ENCODE data around the gene PRG2.

The PRG2 gene

DNA sequence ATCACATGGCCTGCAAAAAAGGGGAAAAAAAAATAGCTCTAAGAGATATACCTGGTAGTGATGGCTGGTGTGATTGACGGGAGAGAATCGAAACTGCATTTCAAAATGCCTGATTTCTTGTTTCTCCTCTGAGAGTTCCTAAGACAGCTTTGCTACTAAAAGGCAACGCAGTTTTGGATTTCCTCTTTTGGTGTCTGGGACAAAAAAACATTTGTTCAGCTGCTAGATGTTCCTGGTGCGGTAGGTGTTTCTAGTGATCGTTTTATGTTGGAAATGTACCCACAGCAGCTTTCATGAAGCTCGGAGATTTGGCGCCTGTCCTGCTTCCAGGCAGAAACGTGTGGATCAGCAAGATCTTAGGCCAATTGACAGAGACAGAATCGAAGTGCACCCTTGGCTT, 34.2 kb downstream of the PRG2 start:
- no peaks in the 10 kb centered on the region for H3K9me3 Mint-ChIP-seq
- DNase-seq (ENCODE audit: low spot score in 2 of 2): no peak
- H3K36me3 Mint-ChIP-seq (ENCODE audit: insufficient read depth): no peaks in the 10 kb centered on the region

DNA sequence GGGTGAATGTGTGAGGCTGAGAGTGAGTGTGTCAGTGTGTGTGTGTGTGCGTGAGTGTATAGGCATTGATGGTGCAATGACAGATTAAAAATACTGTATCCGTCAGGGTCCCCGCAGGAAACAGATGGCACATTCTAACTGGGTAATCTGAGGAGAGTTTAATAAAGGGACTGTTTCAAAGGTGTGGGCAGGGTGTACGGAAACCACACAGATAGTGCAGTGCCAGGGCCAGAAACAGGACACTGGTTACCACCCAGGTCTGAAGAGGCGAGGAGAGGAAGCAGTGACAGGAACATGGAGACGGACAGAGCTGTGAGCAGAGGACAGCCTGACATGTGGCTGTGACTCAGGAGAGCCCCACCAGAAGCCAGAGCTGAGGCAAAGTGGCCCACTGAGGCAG, 35.8 kb downstream of the PRG2 start:
- DNase-seq (ENCODE audit: low spot score in 2 of 2) (no peak), ATAC-seq (replicated peaks; ENCODE audit: extremely low read depth, poor library complexity, severe bottlenecking) (no peak)
- Mint-ChIP-seq H3K9me3 (no peaks in the 10 kb centered on the region), H3K4me1 (no peaks in the 10 kb centered on the region), H3K36me3 (ENCODE audit: insufficient read depth) (no peaks in the 10 kb centered on the region), H3K27me3 (peaks cover 12% of the 10 kb centered on the region), H3K27ac (ENCODE audit: low read depth) (no peak overlapping the region), H3K4me3 (no peak overlapping the region)

More for the DNA sequence above, 34.2 kb downstream of the PRG2 start:
- no peak overlapping the region for H3K4me3 Mint-ChIP-seq
- ATAC-seq (replicated peaks; ENCODE audit: extremely low read depth, poor library complexity, severe bottlenecking): no peak
- H3K27ac Mint-ChIP-seq (ENCODE audit: low read depth): no peak overlapping the region
- H3K4me1 Mint-ChIP-seq: no peaks in the 10 kb centered on the region
- H3K27me3 Mint-ChIP-seq: peaks cover 12% of the 10 kb centered on the region

DNA sequence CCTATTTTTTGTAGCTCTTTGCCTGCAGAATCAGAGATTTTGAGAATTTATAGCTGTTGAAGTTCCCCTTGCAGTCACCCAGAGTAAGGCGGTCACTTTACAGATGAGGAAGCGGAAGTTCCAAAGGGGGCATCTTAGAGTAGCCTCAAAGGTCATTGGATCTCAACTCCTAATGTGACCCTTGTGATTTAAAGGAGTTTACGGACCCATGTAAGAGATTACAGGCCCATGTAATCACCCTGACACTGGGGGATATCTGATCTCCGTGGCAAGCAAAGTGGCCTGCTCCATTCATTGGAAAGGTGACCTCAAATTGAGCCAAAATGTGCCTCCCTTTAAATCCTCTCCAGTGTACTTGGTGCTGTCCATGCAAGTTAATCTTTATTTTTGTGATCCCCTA, 36.6 kb downstream of the PRG2 start:
- Mint-ChIP-seq H3K9me3 (no peaks in the 10 kb centered on the region), H3K4me3 (no peak overlapping the region), H3K4me1 (no peaks in the 10 kb centered on the region), H3K36me3 (ENCODE audit: insufficient read depth) (no peaks in the 10 kb centered on the region), H3K27me3 (peaks cover 12% of the 10 kb centered on the region), H3K27ac (ENCODE audit: low read depth) (no peak overlapping the region)
- DNase-seq (ENCODE audit: low spot score in 2 of 2): no peak
- no peak for ATAC-seq (replicated peaks; ENCODE audit: extremely low read depth, poor library complexity, severe bottlenecking)

DNA sequence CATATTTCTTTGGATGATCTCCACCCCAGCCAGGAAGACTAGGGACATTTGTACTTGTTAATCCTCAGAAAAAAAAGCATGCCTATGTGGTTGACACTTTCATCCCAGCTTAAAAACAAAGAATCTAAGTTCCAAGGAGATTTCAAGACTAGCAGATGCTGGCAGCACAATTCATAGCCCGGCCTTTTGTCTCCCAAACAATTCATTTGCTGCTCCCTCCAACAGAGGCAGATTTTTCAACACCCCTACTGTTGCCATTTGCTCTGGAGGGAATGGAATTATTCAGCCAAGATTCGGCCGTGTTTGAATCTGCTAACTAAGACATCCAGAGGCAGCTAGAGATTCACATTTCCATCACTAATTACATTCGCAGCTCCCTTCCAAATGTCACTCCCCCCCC, 37.0 kb downstream of the PRG2 start:
- no peaks in the 10 kb centered on the region for H3K36me3 Mint-ChIP-seq (ENCODE audit: insufficient read depth)
- H3K4me3 Mint-ChIP-seq: no peak overlapping the region
- no peaks in the 10 kb centered on the region for H3K4me1 Mint-ChIP-seq
- peaks cover 12% of the 10 kb centered on the region for H3K27me3 Mint-ChIP-seq
- ATAC-seq (replicated peaks; ENCODE audit: extremely low read depth, poor library complexity, severe bottlenecking) (no peak), DNase-seq (ENCODE audit: low spot score in 2 of 2) (no peak)
- no peaks in the 10 kb centered on the region for H3K9me3 Mint-ChIP-seq
- no peak overlapping the region for H3K27ac Mint-ChIP-seq (ENCODE audit: low read depth)

DNA sequence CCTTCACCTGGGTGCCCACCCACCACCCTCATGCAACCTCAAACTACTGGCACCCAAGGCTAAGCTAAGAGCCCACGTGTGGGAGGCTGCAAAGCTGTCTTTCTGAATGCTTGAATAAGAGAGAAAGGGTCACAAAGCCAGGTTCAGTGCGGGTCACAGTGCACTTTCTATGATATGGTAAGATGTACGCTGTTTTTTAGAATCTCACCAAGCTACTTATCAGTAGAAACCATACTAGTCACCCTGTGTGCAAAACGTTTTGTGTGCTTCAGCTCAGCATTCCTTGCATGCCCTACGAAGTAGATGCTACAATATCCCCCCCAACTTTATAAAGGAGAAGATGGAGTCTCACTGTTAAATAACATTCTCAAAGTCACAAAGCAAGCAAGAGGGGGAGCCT, 37.4 kb downstream of the PRG2 start:
- Mint-ChIP-seq H3K9me3 (no peaks in the 10 kb centered on the region), H3K27ac (ENCODE audit: low read depth) (no peak overlapping the region), H3K4me3 (no peak overlapping the region), H3K4me1 (no peaks in the 10 kb centered on the region), H3K27me3 (peaks cover 12% of the 10 kb centered on the region), H3K36me3 (ENCODE audit: insufficient read depth) (no peaks in the 10 kb centered on the region)
- ATAC-seq (replicated peaks; ENCODE audit: extremely low read depth, poor library complexity, severe bottlenecking) (no peak), DNase-seq (ENCODE audit: low spot score in 2 of 2) (no peak)

DNA sequence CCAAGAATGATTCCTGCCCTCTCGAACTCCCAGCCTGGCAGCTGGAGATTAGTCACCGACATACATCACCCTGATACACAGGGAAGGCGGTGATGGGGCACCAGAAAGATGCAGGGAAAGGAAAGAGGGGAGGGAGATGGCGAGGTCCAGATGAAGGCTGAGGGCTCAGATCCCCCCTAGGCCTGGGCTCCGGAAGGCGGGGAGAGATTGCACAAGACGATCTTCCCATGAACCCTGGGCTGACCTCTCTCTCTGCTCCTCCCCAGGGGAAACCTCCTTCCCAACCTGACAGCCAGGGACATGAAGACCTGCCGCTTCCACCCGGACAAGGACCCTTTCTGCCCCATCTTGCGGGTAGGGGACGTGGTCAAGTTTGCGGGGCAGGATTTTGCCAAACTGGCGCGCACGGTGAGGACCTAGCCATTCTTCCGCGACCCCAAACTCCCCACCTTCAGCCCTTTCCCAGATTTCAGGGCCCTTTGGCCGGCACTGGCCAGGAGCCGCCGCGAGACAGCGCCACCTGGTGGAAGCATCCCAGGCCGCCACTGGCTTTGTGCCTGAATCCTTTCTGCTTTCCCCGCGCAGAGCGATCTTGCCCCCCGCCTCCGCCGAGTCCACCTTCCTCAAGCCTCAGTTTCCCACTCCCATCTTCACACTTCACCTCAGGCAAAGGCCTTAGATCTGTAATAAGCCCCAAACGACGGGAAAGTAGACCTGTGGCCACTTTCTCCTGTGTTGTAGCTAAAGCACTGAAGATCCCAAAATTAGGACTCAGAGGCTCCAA, 40.8 kb downstream of the PRG2 start:
- no peaks in the 10 kb centered on the region for H3K9me3 Mint-ChIP-seq
- H3K27me3 Mint-ChIP-seq: peaks cover 7% of the 10 kb centered on the region

DNA sequence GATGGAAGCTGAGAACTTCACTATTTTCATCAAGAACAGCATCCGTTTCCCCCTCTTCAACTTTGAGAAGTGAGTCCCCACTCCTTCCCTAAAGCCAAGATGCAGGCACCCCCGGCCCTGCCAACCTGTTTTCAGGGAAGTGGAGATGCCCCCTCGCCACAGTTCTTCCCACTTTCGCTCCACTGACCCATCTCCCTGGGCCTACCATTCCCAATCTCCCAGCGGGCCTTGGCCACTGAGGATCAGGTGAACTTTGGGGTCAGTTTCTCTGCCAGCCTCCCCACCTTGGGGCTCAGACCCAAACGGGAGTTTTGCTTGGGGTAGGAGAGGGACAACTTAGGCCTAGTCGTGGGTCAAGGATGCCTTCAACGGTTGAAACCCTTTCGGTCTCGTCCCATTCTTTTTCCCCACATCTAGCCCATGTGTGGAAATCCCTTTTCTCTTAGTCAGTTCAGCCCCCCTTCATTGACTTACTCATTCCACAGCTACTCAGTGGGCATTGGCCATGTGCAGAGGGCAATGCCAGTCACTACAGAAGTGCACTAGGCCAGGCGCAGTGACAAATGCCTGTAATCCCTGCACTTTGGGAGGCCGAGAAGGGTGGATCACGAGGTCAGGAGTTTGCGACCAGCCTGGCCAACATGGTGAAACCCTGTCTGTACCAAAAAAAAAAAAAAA, 41.7 kb downstream of the PRG2 start:
- ATAC-seq (replicated peaks; ENCODE audit: extremely low read depth, poor library complexity, severe bottlenecking) (no peak), DNase-seq (ENCODE audit: low spot score in 2 of 2) (no peak)
- Mint-ChIP-seq H3K27ac (ENCODE audit: low read depth) (no peak overlapping the region), H3K4me3 (no peak overlapping the region), H3K4me1 (peaks cover 7% of the 10 kb centered on the region), H3K9me3 (no peaks in the 10 kb centered on the region), H3K27me3 (no peaks in the 10 kb centered on the region), H3K36me3 (ENCODE audit: insufficient read depth) (no peaks in the 10 kb centered on the region)

More for the DNA sequence above, 40.8 kb downstream of the PRG2 start:
- no peak overlapping the region for H3K27ac Mint-ChIP-seq (ENCODE audit: low read depth)
- DNase-seq (ENCODE audit: low spot score in 2 of 2) (peak; percentile 21 to 54), ATAC-seq (replicated peaks; ENCODE audit: extremely low read depth, poor library complexity, severe bottlenecking) (no peak)
- no peaks in the 10 kb centered on the region for H3K36me3 Mint-ChIP-seq (ENCODE audit: insufficient read depth)
- no peak overlapping the region for H3K4me3 Mint-ChIP-seq
- H3K4me1 Mint-ChIP-seq: peaks cover 7% of the 10 kb centered on the region

DNA sequence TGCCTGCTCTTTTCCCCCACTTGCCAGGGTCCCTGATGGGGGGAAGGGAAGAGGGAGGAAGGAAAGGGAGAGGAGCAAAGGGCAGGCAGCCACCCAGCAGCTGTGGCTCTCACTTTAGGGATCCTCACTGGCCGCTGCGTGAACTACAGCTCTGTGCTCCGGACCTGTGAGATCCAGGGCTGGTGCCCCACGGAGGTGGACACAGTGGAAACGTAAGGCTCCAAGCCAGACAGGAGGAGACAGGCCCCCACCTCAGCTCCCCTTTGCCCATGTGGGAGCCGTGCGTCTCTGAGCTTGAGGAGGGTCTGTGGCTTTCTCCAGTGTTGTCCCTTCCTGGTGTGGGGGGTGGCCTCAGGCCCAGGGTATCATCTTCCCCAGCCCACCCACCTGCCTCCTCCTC, 42.4 kb downstream of the PRG2 start:
- no peaks in the 10 kb centered on the region for H3K36me3 Mint-ChIP-seq (ENCODE audit: insufficient read depth)
- H3K27ac Mint-ChIP-seq (ENCODE audit: low read depth): no peak overlapping the region
- H3K4me1 Mint-ChIP-seq: peaks cover 7% of the 10 kb centered on the region
- H3K27me3 Mint-ChIP-seq: no peaks in the 10 kb centered on the region
- H3K4me3 Mint-ChIP-seq: no peak overlapping the region
- DNase-seq (ENCODE audit: low spot score in 2 of 2) (no peak), ATAC-seq (replicated peaks; ENCODE audit: extremely low read depth, poor library complexity, severe bottlenecking) (no peak)
- H3K9me3 Mint-ChIP-seq: no peaks in the 10 kb centered on the region

DNA sequence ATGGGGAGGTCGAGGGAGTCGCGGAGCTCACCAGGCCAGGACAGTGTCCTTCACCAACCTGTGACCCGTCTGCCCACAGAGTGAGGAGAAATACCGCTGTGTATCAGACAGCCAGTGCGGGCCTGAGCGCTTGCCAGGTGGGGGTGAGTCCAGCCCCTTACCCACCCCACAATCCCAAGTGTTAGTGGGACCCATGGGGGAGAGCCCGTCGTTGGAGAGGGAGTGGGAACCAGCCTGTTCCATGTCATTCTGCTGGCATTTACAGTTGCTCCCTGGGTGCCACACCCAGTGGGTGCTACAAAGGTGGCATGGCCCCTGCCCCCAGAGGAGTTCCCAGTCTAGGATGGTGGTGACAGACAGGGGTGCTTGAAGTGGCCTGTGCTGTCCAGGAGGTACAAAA, 43.1 kb downstream of the PRG2 start:
- Mint-ChIP-seq H3K9me3 (no peaks in the 10 kb centered on the region), H3K4me1 (peaks cover 7% of the 10 kb centered on the region), H3K27ac (ENCODE audit: low read depth) (no peak overlapping the region), H3K27me3 (no peaks in the 10 kb centered on the region), H3K36me3 (ENCODE audit: insufficient read depth) (no peaks in the 10 kb centered on the region), H3K4me3 (no peak overlapping the region)
- no peak for ATAC-seq (replicated peaks; ENCODE audit: extremely low read depth, poor library complexity, severe bottlenecking)
- DNase-seq (ENCODE audit: low spot score in 2 of 2): no peak

DNA sequence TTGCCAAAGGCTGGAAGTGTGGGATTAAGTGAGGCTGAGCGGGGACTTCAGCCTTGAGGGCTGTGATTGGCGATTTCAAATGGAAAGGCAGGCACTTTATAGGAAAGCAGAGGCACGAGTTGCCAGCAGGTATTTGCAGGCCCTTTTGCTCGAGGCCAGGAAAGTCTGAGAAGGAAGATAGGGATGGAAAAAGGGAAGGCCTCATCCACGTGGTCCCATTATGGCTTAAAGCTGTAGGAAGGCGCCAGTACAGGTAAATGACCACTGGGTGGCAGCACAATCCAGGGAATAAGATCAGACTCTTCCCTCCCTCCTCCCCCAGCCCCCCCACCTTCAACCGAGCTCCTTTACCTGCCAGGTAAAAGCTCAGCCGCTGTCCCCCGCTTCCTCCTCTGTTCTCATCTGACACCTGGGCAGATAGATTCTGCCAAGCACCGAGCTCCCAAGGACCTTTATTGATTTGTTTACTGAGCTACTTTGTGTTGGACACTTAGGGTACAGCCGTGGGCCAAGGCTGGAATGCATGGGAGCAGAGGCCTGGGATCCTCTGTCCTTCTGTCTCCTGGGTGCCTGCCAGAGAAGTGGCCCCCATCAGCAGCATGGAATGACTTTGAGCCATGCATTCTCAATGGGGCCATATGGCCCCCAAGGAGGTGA, 44.8 kb downstream of the PRG2 start:
- H3K27me3 Mint-ChIP-seq: no peaks in the 10 kb centered on the region
- ATAC-seq (replicated peaks; ENCODE audit: extremely low read depth, poor library complexity, severe bottlenecking) (peak; percentile 72), DNase-seq (ENCODE audit: low spot score in 2 of 2) (peak; percentile 25 to 48)
- H3K36me3 Mint-ChIP-seq (ENCODE audit: insufficient read depth): no peaks in the 10 kb centered on the region
- peaks cover 7% of the 10 kb centered on the region for H3K4me1 Mint-ChIP-seq
- H3K27ac Mint-ChIP-seq (ENCODE audit: low read depth): no peak overlapping the region
- H3K4me3 Mint-ChIP-seq: no peak overlapping the region
- H3K9me3 Mint-ChIP-seq: no peaks in the 10 kb centered on the region

DNA sequence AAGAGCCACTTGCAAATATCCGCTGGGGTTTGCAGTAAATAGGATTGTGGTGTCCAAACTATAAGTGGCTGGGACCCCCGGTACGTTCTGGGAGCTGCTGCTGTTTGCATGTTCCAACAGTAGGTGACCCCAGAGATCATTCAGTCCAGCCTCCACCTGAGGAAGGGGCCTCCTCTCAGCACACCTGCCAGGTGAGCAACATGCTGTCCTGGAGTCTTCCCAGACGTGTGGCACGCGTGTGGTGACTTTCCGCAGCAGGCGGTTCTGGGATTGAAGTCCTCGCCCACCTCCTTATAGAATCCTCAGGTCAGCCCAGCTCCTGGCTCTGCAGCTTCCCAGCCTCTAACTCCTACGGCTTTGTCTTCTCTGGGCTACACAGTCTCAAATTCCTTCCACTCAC, 45.6 kb downstream of the PRG2 start:
- no peaks in the 10 kb centered on the region for H3K36me3 Mint-ChIP-seq (ENCODE audit: insufficient read depth)

DNA sequence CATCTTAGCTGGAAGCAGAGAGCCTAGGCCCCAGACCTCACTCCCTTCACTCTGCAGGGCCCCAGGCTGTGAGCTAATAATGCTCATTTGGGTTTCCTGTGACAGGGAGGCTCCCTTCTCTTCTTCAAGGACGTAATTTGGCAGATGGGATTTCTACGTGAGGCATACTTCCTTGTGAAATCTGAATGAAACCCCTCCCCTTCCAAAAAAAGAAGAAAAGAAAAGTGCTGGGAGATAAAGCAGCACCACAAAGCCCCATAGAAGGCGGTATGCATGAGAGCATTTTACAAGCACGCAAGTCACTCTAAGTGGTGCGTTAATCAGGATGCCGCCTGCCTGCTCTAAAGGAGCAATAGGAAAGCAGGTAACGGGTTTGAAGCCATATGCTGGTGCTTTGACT, 46.6 kb downstream of the PRG2 start:
- no peaks in the 10 kb centered on the region for H3K36me3 Mint-ChIP-seq (ENCODE audit: insufficient read depth)
- H3K27ac Mint-ChIP-seq (ENCODE audit: low read depth): no peak overlapping the region
- no peak for ATAC-seq (replicated peaks; ENCODE audit: extremely low read depth, poor library complexity, severe bottlenecking)
- no peak for DNase-seq (ENCODE audit: low spot score in 2 of 2)
- no peak overlapping the region for H3K4me3 Mint-ChIP-seq
- H3K9me3 Mint-ChIP-seq: no peaks in the 10 kb centered on the region
- peaks cover 7% of the 10 kb centered on the region for H3K4me1 Mint-ChIP-seq
- no peaks in the 10 kb centered on the region for H3K27me3 Mint-ChIP-seq

More for the DNA sequence above, 45.6 kb downstream of the PRG2 start:
- H3K27me3 Mint-ChIP-seq: no peaks in the 10 kb centered on the region
- no peak overlapping the region for H3K4me3 Mint-ChIP-seq
- no peaks in the 10 kb centered on the region for H3K9me3 Mint-ChIP-seq
- H3K4me1 Mint-ChIP-seq: peaks cover 7% of the 10 kb centered on the region
- H3K27ac Mint-ChIP-seq (ENCODE audit: low read depth): no peak overlapping the region
- ATAC-seq (replicated peaks; ENCODE audit: extremely low read depth, poor library complexity, severe bottlenecking) (no peak), DNase-seq (ENCODE audit: low spot score in 2 of 2) (no peak)

DNA sequence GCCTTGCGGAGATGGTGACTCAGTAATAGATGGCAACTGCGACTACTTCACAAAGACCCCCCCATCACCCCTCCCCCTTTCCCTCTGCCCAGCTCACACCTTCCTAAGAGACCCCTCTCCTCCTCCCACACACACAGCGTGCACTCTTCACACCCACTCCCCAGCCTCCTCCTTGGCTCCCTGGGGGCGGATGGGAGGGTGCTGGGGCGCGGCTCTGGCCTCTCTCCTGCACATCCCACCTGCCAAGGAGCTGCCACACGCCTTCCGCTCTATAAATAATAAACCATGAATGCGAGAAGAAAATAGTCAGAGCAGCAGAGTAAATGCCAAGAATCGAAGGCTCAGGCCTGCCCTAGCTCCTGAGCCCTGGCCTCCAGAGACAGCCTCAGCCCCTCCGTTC, 47.7 kb downstream of the PRG2 start:
- H3K4me3 Mint-ChIP-seq: no peak overlapping the region
- no peak overlapping the region for H3K27ac Mint-ChIP-seq (ENCODE audit: low read depth)
- H3K9me3 Mint-ChIP-seq: no peaks in the 10 kb centered on the region
- no peak for DNase-seq (ENCODE audit: low spot score in 2 of 2)
- peaks cover 7% of the 10 kb centered on the region for H3K4me1 Mint-ChIP-seq
- H3K36me3 Mint-ChIP-seq (ENCODE audit: insufficient read depth): no peaks in the 10 kb centered on the region
- no peak for ATAC-seq (replicated peaks; ENCODE audit: extremely low read depth, poor library complexity, severe bottlenecking)
- no peaks in the 10 kb centered on the region for H3K27me3 Mint-ChIP-seq

All from central memory CD8-positive, alpha-beta T cell (primary cell).